ENCODE data around the gene PRR35. TPM values are rescaled to one million over a fixed set of nuclear protein-coding genes. Genes with fewer than 3 reads are reported as not detected.

The PRR35 gene
- total and polyA plus RNA-seq, 8 donors: 0.06 TPM; not detected in 7

- TF ChIP-seq CTCF (IDR thresholded peaks at IDR 0.05): no peak
- intact Hi-C loops (cut with DNase I): no loop called here
Measured at GRCh38 chr16:585351-585750, 25.2 kb downstream of the PRR35 start.

GRCh38 chr16:586047-586644 lies 26.0 kb downstream of the PRR35 start:
- Histone ChIP-seq H3K27me3 (no peaks in the 10 kb centered on the region), H3K27ac (no peak overlapping the region), H3K4me1 (peaks cover 17 to 28% of the 10 kb centered on the region in 2 donors), H3K36me3 (peaks cover 0 to 11% of the 10 kb centered on the region in 2 donors), H3K4me3 (no peak overlapping the region), H3K9me3 (no peaks in the 10 kb centered on the region)
- intact Hi-C loops (cut with DNase I): no loop called here
- DNase-seq (no peak), ATAC-seq (no peak)
- no peak for TF ChIP-seq CTCF (IDR thresholded peaks at IDR 0.05)

More at GRCh38 chr16:585351-585750, 25.2 kb downstream of the PRR35 start:
- DNase-seq (no peak), ATAC-seq (no peak)
- H3K4me3 ChIP-seq: no peak overlapping the region
- peaks cover 0 to 19% of the 10 kb centered on the region in 2 donors for H3K36me3 ChIP-seq
- H3K27me3 ChIP-seq: no peaks in the 10 kb centered on the region
- no peaks in the 10 kb centered on the region for H3K9me3 ChIP-seq
- H3K27ac ChIP-seq: no peak overlapping the region
- H3K4me1 ChIP-seq: peaks cover 17 to 20% of the 10 kb centered on the region in 2 donors

- ATAC-seq (no peak), DNase-seq (no peak)
- TF ChIP-seq CTCF (IDR thresholded peaks at IDR 0.05): no peak
- Histone ChIP-seq H3K4me3 (no peak overlapping the region), H3K27ac (no peak overlapping the region), H3K36me3 (peaks cover 0 to 9% of the 10 kb centered on the region in 2 donors), H3K27me3 (no peaks in the 10 kb centered on the region), H3K4me1 (peaks cover 25 to 35% of the 10 kb centered on the region in 2 donors), H3K9me3 (no peaks in the 10 kb centered on the region)
- intact Hi-C loops (cut with DNase I): no loop called here
Measured at GRCh38 chr16:586645-587590, 26.7 kb downstream of the PRR35 start.

- Histone ChIP-seq H3K4me1 (peaks cover 41 to 52% of the 10 kb centered on the region in 2 donors), H3K36me3 (peaks cover 0 to under 1% of the 10 kb centered on the region in 2 donors), H3K9me3 (no peaks in the 10 kb centered on the region), H3K4me3 (peak overlapping the region; percentile 68 to 71), H3K27me3 (no peaks in the 10 kb centered on the region), H3K27ac (peak overlapping the region; percentile 96 to 98)
- ATAC-seq (no peak), DNase-seq (peak in 1 of 4 donors; percentile 59)
- intact Hi-C loops (cut with DNase I): no loop called here
- TF ChIP-seq CTCF (IDR thresholded peaks at IDR 0.05): no peak
Measured at GRCh38 chr16:588639-588888, 28.4 kb downstream of the PRR35 start.
